ENCODE measurements around the gene KCTD13. TPM values are rescaled to one million over a fixed set of nuclear protein-coding genes. Genes with fewer than 3 reads are reported as not detected.

KCTD13 gene
- total RNA-seq, 1 experiment from 2014 or later, result 18.3 TPM

- Histone ChIP-seq H3K14ac (ENCODE audit: insufficient read depth, low read length) (no peak overlapping the region), H3K79me1 (ENCODE audit: insufficient read depth, low read depth, low read length, poor library complexity, severe bottlenecking) (no peaks in the 10 kb centered on the region), H2BK20ac (ENCODE audit: low read depth, low read length, poor library complexity, severe bottlenecking) (no peak overlapping the region), H4K5ac (ENCODE audit: insufficient read length, low read depth, low read length) (no peak overlapping the region), H3K27me3 (ENCODE audit: insufficient read depth, low read length) (no peaks in the 10 kb centered on the region), H4K91ac (ENCODE audit: insufficient read length, low read depth, low read length) (no peak overlapping the region), H3K27ac (ENCODE audit: insufficient read length, low read depth, low read length) (no peak overlapping the region), H3T11ph (ENCODE audit: low read length) (no peak overlapping the region), H4K8ac (replicated peaks; ENCODE audit: insufficient read length, low read depth, low read length) (no peak overlapping the region), H3K9ac (ENCODE audit: extremely low read depth, insufficient read length, low read length) (no peak overlapping the region), H2AK5ac (ENCODE audit: insufficient read length, low read length) (no peak overlapping the region), H3K79me2 (ENCODE audit: insufficient read depth, low read length) (no peaks in the 10 kb centered on the region), H2BK5ac (ENCODE audit: insufficient read length, low read length) (no peak overlapping the region), H3K4me1 (ENCODE audit: insufficient read depth, low read length) (no peaks in the 10 kb centered on the region), H3K56ac (ENCODE audit: insufficient read length, low read depth, low read length) (no peak overlapping the region), H2BK15ac (ENCODE audit: low read depth, low read length) (no peak overlapping the region), H4K20me1 (ENCODE audit: control insufficient read depth, insufficient read depth, insufficient read length) (no peaks in the 10 kb centered on the region), H3K23ac (ENCODE audit: insufficient read length, low read depth, low read length) (no peak overlapping the region), H3K4me2 (ENCODE audit: insufficient read depth, insufficient read length, low read length) (no peak overlapping the region), H3K23me2 (ENCODE audit: insufficient read length, low read depth, low read length, poor library complexity, severe bottlenecking) (no peaks in the 10 kb centered on the region), H3K18ac (ENCODE audit: insufficient read length, low read depth, low read length) (no peak overlapping the region), H2BK12ac (ENCODE audit: insufficient read length, low read depth, low read length) (no peak overlapping the region), H2AFZ (ENCODE audit: low read length) (no peak overlapping the region), H3K4ac (ENCODE audit: low read depth, low read length) (no peak overlapping the region), H2BK120ac (ENCODE audit: low read depth, low read length, poor library complexity, severe bottlenecking) (no peak overlapping the region), H3K9me3 (ENCODE audit: control insufficient read depth, low read depth, low read length) (no peaks in the 10 kb centered on the region)
- no peak for TF ChIP-seq CTCF (conservative IDR thresholded peaks at IDR 0.05)
- H3K4me1 Mint-ChIP-seq, result peaks cover 6 to 17% of the 10 kb centered on the region in 2 experiments
- peak overlapping the region in 1 of 3 experiments; percentile 21; a peak in 1 of 7 replicates for H3K27ac Mint-ChIP-seq
- no CpG with 5 or more reads among the region's 2 CpGs for WGBS (ENCODE audit: extremely low coverage, insufficient read length, low lambda C conversion rate)
- no peaks in the 10 kb centered on the region for H3K27me3 Mint-ChIP-seq (ENCODE audit: low read depth)
- H3K9me3 Mint-ChIP-seq, result no peaks in the 10 kb centered on the region; a peak in 1 of 5 replicates
- no peak overlapping the region for H3K4me3 Mint-ChIP-seq
- DNase-seq, result no peak
- H3K36me3 Mint-ChIP-seq (ENCODE audit: insufficient read depth in 1 of 3, low read depth in 3 of 3), result peaks cover 15 to 30% (median 24%) of the 10 kb centered on the region in 3 experiments
Observed at GRCh38 chr16:29909391-29909790, 16.6 kb downstream of the KCTD13 start.

Measured in H9 (cell line).